VCaP (cell line): ENCODE data around the gene ANKRD11.

Experiments
- H3K27ac ChIP-seq: fragments of 450-650 bp; 2 replicates; pipeline ENCODE4 v1.5.1; 2017
- TF ChIP-seq, protein P1 (sequence below): fragments of 450-650 bp; conservative IDR thresholded peaks from 2 replicates; pipeline ENCODE4 v1.5.1; 2017; ENCODE audit warnings: mild to moderate bottlenecking, moderate library complexity

ANKRD11 gene

DNA sequence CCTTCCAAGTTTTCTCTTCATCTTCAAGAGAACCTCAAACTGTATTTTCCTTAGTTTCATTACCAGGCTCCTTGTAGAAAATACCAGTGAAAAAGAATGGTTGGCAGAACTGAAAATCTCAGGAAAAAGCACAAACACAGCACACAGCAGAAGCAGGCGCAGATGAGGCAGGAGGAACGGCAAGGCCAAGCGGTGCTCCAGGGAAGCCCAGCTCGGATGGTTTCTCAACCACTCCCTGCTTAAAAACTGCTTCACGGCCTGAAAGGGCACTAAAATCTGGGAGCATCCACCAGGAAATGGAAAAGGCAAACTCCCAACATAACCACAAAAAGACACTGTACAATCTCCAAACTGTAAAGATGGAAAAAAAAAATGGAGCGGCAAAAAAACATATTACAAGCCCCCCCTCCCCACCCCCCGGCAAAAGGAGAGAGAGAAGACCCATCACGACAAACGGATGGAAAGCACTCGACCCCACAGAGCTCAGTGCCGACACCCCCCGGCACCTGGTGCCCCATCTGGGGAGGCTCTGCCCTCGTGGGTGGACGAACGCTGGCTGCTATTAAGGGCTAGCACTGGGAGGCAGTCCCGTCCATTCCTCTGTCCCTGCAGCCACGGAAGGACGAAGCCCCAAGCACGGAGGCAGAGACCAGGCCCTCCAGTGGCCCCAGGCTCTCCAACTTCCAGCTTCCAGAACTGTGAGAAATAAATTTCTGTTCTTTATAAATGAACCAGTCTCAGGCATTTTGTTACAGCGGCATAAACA, 145.3 kb downstream of the ANKRD11 start:
- TF ChIP-seq, protein P1, sequence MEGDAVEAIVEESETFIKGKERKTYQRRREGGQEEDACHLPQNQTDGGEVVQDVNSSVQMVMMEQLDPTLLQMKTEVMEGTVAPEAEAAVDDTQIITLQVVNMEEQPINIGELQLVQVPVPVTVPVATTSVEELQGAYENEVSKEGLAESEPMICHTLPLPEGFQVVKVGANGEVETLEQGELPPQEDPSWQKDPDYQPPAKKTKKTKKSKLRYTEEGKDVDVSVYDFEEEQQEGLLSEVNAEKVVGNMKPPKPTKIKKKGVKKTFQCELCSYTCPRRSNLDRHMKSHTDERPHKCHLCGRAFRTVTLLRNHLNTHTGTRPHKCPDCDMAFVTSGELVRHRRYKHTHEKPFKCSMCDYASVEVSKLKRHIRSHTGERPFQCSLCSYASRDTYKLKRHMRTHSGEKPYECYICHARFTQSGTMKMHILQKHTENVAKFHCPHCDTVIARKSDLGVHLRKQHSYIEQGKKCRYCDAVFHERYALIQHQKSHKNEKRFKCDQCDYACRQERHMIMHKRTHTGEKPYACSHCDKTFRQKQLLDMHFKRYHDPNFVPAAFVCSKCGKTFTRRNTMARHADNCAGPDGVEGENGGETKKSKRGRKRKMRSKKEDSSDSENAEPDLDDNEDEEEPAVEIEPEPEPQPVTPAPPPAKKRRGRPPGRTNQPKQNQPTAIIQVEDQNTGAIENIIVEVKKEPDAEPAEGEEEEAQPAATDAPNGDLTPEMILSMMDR, result no peak
- peak overlapping the region; percentile 41; the same call in 1 of the 2 replicates for H3K27ac ChIP-seq

GRCh38 chr16:89344458-89344834, 145.9 kb downstream of the ANKRD11 start:
- TF ChIP-seq, protein P1, result no peak
- peak overlapping the region; percentile 41; the same call in 1 of the 2 replicates for H3K27ac ChIP-seq

- peak overlapping the region; percentile 41; the same call in 1 of the 2 replicates for H3K27ac ChIP-seq
- TF ChIP-seq, protein P1, result no peak
Measured at GRCh38 chr16:89343501-89344457, 146.6 kb downstream of the ANKRD11 start.

GRCh38 chr16:89341697-89342694, 148.4 kb downstream of the ANKRD11 start:
- TF ChIP-seq, protein P1, result no peak
- no peak overlapping the region for H3K27ac ChIP-seq

GRCh38 chr16:89341279-89341678, 149.1 kb downstream of the ANKRD11 start:
- TF ChIP-seq, protein P1, result no peak

GRCh38 chr16:89338863-89339262, 151.5 kb downstream of the ANKRD11 start:
- no peak overlapping the region for H3K27ac ChIP-seq
- TF ChIP-seq, protein P1, result no peak

More at GRCh38 chr16:89341279-89341678, 149.1 kb downstream of the ANKRD11 start:
- H3K27ac ChIP-seq, result no peak overlapping the region
